Vagina (tissue), 2 donors: ENCODE results near the gene ZBTB2.

Source experiments
- POLR2AphosphoS5 ChIP-seq, 2 donors: sonication (generic); formaldehyde crosslinking; IDR thresholded peaks; one replicate each; pipeline ENCODE4 v1.9.0; 2017; ENCODE audit warnings: antibody characterized with exemption in 2 of 2, mild to moderate bottlenecking in 2 of 2, low read depth in 1 of 2; ENCODE audit not compliant: insufficient read depth in 1 of 2
- TF ChIP-seq, protein P1 (sequence below), 3 experiments: fragments of 450-650 bp in 2 of 3; fragments of 200-600 bp in 1 of 3; sonication (generic) in 1 of 3; IDR thresholded peaks; one replicate each; pipeline ENCODE4 v1.5.1; 2017 to 2019; ENCODE audit warnings: antibody characterized with exemption in 3 of 3, mild to moderate bottlenecking in 2 of 3, moderate library complexity in 2 of 3

DNA sequence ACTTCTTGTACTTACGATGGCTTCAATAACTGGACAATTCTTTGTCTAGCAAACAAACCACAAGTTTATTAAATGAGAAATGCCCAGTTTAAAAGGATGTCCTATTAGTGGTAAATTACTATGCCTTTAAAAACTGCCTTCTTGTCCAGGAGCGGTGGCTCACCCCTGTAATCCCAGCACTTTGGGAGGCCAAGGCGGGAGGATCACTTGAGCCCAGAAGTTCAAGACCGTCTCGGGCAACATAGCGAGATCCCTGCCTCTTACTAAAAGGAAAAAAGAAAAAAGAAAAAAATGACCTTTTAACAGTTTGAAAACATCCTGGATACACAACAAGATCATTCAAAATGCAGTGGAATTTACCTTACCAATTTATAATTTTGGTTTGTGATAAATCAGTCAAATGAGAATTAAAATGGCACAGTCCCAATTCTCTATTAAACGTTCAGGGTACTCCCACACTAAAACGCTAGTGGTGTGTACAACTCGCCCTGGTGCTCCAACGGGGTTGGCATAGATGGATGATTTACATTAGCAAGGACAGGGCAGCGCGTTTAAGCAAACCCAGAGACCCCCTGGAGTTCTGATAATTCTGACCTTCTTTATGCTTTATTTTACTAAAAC is 2.3 kb downstream of the ZBTB2 start:
- TF ChIP-seq, protein P1, sequence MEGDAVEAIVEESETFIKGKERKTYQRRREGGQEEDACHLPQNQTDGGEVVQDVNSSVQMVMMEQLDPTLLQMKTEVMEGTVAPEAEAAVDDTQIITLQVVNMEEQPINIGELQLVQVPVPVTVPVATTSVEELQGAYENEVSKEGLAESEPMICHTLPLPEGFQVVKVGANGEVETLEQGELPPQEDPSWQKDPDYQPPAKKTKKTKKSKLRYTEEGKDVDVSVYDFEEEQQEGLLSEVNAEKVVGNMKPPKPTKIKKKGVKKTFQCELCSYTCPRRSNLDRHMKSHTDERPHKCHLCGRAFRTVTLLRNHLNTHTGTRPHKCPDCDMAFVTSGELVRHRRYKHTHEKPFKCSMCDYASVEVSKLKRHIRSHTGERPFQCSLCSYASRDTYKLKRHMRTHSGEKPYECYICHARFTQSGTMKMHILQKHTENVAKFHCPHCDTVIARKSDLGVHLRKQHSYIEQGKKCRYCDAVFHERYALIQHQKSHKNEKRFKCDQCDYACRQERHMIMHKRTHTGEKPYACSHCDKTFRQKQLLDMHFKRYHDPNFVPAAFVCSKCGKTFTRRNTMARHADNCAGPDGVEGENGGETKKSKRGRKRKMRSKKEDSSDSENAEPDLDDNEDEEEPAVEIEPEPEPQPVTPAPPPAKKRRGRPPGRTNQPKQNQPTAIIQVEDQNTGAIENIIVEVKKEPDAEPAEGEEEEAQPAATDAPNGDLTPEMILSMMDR (IDR thresholded peaks at IDR 0.05), result no peak
- TF ChIP-seq POLR2AphosphoS5 (IDR thresholded peaks at IDR 0.05; ENCODE audit: insufficient read depth in 1 of 2, low read depth in 1 of 2), result no peak
